ENCODE results near the gene NSG1.

DNA sequence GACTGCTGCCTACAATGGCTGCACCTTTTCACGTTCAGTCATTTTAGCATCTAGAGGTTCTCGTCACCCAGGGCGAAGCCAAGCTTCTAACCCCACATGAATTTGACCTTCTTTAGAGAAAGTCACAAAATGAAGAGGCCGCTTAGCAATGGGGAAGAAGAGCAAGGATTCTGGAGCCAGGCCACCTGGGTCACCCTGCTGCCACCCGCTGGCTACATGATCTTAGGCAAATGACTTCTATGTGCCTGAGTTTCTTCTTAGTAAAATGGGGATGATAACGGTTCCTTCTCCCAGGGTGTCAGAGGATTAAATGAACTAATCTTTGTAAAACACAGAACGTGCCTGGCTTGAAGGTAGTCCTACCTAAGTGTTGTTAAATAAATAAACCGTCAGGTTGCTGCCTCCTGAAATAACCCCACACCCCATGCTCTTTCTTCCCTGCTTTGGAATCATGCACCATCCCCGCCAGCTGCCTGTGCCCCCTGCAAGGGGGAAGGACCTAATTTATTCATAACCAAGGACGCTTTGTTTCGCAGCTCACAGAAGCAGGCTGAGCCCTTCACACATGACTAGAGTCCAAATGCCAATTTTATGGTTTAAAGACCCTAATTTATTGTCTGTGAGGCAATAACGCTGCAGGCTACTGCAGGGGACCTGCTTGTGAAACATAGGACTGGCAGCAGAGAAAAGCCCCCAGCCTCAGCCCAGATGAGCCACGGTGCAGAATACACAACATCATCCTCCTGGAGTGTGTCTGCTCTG is 28.6 kb upstream of the NSG1 start:
- TF ChIP-seq CTCF (IDR thresholded peaks at IDR 0.05; ENCODE audit: extremely low read depth in 1 of 2, insufficient read depth in 1 of 2, low read depth in 1 of 2, low read length in 2 of 2) (no peak), FOS (IDR thresholded peaks at IDR 0.05; ENCODE audit: borderline replicate concordance, insufficient read depth, low read length) (no peak)

Data from endothelial cell of umbilical vein (primary cell).